ENCODE data around the gene SERTM1. TPM values are rescaled to one million over a fixed set of nuclear protein-coding genes. Genes with fewer than 3 reads are reported as not detected.

The SERTM1 gene
- total RNA-seq, 1 experiment from 2014 or later = 0.24 TPM

GRCh38 chr13:36668316-36668715 is 5.5 kb upstream of the SERTM1 start:
- H3K4me3 Mint-ChIP-seq = no peak overlapping the region
- Histone ChIP-seq H4K8ac (replicated peaks; ENCODE audit: insufficient read length, low read depth, low read length) (no peak overlapping the region), H2AK5ac (ENCODE audit: insufficient read length, low read length) (no peak overlapping the region), H3K18ac (ENCODE audit: insufficient read length, low read depth, low read length) (no peak overlapping the region), H3K79me1 (ENCODE audit: insufficient read depth, low read depth, low read length, poor library complexity, severe bottlenecking) (no peaks in the 10 kb centered on the region), H3K9me3 (ENCODE audit: control insufficient read depth, low read depth, low read length) (no peaks in the 10 kb centered on the region), H3K14ac (ENCODE audit: insufficient read depth, low read length) (no peak overlapping the region), H2BK5ac (ENCODE audit: insufficient read length, low read length) (no peak overlapping the region), H2AFZ (ENCODE audit: low read length) (no peak overlapping the region), H2BK120ac (ENCODE audit: low read depth, low read length, poor library complexity, severe bottlenecking) (no peak overlapping the region), H3K79me2 (ENCODE audit: insufficient read depth, low read length) (no peaks in the 10 kb centered on the region), H3K4ac (ENCODE audit: low read depth, low read length) (no peak overlapping the region), H2BK12ac (ENCODE audit: insufficient read length, low read depth, low read length) (no peak overlapping the region), H2BK20ac (ENCODE audit: low read depth, low read length, poor library complexity, severe bottlenecking) (no peak overlapping the region), H2BK15ac (ENCODE audit: low read depth, low read length) (no peak overlapping the region), H3T11ph (ENCODE audit: low read length) (no peak overlapping the region), H4K5ac (ENCODE audit: insufficient read length, low read depth, low read length) (no peak overlapping the region), H3K56ac (ENCODE audit: insufficient read length, low read depth, low read length) (no peak overlapping the region), H3K9ac (ENCODE audit: extremely low read depth, insufficient read length, low read length) (no peak overlapping the region), H4K20me1 (ENCODE audit: control insufficient read depth, insufficient read depth, insufficient read length) (no peaks in the 10 kb centered on the region), H4K91ac (ENCODE audit: insufficient read length, low read depth, low read length) (no peak overlapping the region), H3K23ac (ENCODE audit: insufficient read length, low read depth, low read length) (no peak overlapping the region), H3K4me2 (ENCODE audit: insufficient read depth, insufficient read length, low read length) (no peak overlapping the region), H3K27ac (ENCODE audit: insufficient read length, low read depth, low read length) (no peak overlapping the region), H3K27me3 (ENCODE audit: insufficient read depth, low read length) (peaks cover 4% of the 10 kb centered on the region; the same call in 1 of the 2 replicates), H3K23me2 (ENCODE audit: insufficient read length, low read depth, low read length, poor library complexity, severe bottlenecking) (no peaks in the 10 kb centered on the region), H3K4me1 (ENCODE audit: insufficient read depth, low read length) (no peaks in the 10 kb centered on the region; the same call in 1 of the 2 replicates)
- peaks cover 28% of the 10 kb centered on the region for H3K27me3 Mint-ChIP-seq (ENCODE audit: low read depth)
- no peak for DNase-seq
- no peak overlapping the region for H3K27ac Mint-ChIP-seq
- no peaks in the 10 kb centered on the region for H3K36me3 Mint-ChIP-seq (ENCODE audit: insufficient read depth in 1 of 3, low read depth in 3 of 3)
- no CpG with 5 or more reads among the region's 2 CpGs for WGBS (ENCODE audit: extremely low coverage, insufficient read length, low lambda C conversion rate)
- no peaks in the 10 kb centered on the region for H3K9me3 Mint-ChIP-seq
- no peak for TF ChIP-seq CTCF (conservative IDR thresholded peaks at IDR 0.05)
- peaks cover under 1 to 2% of the 10 kb centered on the region in 2 experiments for H3K4me1 Mint-ChIP-seq

All from H9 (cell line).